HG03571 (cell line): ENCODE data around the gene LDLRAP1.
"Not testable (repeated sequence)": the region's sequence is repeated elsewhere in the genome, so short reads cannot be mapped to it uniquely, and the experiment has no call there.

Experiments used
- ATAC-seq: cut with Tn5 transposase; IDR thresholded peaks from one replicate; pipeline ENCODE4 v1.9.1; 2021; ENCODE audit not compliant: unreplicated experiment

LDLRAP1 gene

DNA sequence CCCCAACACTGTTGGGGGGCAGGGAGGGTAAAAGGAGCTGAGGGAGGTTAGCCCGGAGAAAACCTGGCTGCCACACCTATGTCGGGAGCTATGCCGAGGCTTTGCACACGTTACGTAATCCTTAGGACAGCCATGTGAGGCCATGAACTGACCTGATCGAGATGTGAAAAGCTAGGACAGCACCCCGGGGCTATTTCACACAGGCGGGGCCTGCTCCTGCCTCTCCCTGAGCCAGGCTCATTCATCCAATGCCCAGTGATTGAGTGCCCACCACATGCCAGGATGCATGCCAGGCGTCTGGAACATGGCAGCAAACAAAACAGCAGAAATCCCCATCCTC is 30.2 kb downstream of the LDLRAP1 start:
- ATAC-seq, result no peak

DNA sequence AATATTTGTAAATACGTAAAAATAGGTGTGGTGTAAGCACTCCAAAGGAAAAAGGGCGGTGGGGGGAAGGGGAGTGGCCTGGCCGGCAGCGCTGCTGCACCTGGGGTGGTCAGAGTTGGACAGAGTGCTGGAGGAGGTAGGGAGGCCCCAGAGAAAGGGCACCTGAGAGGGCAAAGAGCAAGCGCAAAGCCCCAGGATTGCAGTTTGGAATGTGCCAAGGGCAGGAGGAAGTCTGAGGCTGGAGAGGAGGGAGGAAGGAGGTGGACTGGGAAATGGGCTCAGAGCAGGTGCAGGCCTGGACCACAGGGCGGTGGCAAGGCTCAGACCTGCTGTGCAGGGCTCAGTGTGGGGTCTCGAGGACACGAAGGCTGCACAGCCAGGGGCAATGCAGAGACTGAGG is 30.6 kb downstream of the LDLRAP1 start:
- no peak for ATAC-seq

- no peak for ATAC-seq
These were observed 31.8 kb downstream of the LDLRAP1 start for GRCh38 chr1:25575191-25575590.

DNA sequence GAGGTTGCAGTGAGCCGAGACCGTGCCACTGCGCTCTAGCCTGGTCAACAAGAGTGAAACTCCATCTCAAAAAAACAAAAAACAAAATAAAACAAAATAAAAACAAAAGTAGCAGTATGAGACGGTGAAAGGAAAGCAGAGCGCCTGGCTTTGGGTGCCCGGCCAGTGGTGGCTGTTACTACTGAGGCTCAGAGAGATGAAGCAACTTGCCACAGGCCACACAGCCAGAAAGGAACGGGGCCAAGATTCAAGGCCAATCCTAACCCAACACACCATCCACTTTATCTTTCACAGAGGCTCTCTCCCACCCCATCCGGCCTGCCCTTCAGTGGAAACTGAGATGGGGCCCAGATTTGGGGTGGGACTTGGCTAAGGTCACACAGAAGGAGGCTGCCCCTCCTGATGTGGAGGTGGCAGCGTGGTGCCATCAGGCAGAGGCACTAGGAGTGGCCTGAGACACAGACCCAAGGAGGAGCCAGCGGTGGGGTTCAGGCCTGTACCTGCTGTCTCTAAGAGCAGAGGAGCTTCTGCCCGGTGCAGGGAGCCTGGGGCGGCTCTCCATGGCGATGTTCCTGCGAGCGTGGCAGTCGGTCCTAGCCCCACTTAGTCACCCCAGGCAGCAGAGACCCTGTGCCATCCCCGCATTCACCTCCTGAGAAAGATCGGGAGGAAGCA is 33.2 kb downstream of the LDLRAP1 start:
- no peak for ATAC-seq

DNA sequence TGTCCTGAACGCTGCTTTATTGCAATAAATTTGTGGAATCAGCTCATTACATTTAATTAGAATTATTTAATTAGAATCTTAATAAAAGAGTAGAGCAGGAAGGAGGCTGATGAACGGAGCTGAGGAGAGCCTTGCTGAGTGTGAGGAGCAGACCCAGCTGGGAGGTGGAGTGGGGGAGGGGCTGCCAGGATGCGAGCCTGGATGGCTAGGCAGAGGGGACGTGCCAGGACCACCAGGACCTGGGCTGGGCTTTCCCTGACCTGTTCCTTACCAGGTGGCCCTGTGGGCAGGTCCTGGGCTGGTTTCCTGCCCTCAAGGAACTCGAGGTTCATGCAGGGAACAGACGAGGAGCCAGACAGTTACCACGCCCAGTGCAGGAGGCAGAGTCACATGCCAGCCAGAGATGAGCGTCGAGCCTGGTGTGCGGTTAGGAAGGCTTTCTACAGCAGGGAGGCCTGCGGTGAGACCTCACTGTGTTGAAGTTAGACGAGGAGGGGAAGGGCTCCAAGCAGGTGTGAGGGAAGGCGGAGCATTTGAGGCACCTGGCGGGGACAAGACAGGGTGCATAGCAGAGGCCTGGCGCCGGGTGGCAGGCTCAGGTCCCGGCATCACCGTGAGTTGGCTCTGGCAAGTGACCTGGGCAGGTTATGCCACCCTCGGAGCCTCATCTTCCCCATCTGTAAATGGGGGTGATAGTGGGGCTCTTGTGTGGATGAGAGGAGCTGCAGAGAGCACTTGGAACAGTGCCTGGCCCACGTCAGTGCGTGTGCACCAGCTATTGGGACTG is 33.9 kb downstream of the LDLRAP1 start:
- no peak for ATAC-seq

GRCh38 chr1:25579292-25580252 is 36.2 kb downstream of the LDLRAP1 start:
- no peak for ATAC-seq

DNA sequence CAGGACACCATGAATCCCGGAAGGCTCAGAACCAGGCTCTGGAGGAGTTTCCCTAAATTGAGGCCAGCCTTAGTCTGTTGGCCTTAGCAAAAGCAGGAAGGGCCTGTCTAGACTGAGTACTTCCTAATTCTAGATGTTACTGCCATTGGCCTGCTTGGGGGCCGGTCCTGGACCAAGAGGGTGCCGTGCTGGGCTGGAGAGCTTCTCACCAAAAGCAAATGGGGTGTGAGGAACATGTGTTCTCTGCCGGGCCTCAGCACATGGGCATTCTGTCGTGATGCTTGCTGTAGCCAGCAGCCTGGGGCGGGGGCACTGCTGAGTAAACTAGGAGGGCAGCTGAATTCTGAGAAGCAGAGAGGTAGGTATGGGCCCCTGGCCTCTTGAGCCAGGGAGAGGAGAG is 37.5 kb downstream of the LDLRAP1 start:
- no peak for ATAC-seq

DNA sequence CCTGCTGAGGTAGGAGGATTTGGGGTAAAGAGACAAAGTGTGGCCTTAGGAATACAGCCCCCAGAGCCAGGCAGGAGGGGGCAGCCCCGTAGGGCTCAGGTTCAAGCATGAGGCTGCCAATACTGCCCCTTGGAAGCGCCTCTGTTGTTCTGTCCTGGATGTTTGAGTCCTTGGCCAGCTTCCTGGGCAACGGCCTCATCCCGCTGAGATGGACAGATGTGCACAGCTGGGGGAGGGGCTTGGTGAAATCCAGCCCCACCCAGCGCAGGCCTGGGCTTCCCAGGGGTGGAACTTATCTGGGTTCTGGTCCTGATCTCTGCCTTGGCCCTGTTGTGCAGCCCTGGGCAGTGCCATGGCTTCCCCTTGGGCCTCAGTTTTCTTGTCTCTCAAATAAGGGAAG is 38.4 kb downstream of the LDLRAP1 start:
- ATAC-seq, result no peak

DNA sequence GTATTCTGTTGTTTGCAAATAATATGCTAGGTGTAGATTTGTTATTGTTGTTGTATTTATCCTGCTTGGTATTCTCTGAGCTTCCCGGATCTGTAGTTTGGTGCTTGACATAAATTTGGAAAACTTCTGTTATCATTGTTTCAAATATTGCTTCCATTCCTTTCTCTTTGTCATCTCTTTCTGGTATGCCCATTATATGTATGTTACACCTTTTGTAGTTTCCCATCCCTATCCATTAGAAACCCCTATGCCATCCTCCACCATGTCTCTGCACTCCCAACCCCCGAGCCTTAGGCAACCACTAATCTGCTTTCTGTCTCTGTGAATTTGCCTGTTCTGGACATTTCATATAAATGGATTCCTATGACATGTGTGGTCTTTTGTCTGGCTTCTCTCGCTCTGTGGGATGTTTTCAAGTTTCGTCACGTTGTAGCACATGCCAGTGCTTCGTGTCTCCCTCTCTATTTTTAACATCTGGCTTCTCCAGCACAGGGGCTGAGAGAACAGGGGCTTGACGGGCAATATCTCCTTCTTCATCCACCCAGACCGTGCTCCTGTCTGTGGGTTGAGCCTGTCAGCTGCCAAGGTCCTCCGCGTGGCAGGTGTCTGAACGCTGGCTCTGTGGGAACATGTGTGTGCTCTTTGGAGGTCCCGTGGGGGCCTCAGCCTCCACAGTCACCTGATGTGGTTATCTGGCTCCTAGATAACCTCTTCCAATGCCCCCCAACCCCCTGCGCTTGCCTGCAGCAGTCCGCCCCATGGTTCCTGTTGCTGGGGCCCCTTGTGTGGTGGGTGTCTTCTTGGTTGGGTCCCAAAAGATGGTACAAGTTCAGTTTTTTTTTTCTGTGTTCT is 40.3 kb downstream of the LDLRAP1 start:
- ATAC-seq, result no peak

DNA sequence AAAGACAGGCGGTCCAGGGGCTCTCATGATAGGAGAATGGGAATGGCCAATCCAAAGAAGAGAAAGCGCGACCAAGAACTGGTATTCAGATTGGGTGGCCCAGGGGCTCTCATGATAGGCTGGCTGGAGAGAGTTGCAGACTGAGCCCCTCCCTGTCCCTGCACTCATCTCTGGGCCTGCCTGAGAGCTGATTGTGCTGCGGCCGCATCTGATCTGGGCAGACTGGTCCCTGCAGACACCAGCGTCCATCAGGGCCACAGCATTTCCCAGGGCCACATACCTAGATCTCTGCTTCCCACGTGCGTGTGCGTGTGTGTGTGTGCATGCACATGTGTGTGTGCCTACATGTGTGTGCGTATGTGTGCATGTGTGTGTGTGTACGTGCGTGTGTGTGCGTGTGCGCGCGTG is 42.8 kb downstream of the LDLRAP1 start:
- no peak for ATAC-seq

DNA sequence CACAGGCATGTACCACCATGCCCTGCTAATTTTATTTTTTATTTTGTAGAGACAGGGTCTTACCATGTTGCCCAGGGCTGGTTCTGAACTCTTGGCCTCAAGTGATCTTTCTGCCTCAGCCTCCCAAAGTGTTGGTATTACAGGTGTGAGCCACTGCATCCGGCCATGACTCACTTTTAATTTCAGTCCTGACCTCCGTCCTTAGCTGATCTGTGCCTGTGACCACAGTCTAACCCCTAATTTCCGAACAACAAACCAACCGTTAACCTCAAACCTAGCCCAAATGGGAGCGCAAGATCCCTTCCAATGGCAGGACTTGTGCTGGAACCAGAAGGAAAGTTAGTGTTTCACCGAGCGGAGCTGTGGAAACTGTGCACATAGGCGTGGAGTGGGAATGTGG is 43.9 kb downstream of the LDLRAP1 start:
- ATAC-seq, result no peak

DNA sequence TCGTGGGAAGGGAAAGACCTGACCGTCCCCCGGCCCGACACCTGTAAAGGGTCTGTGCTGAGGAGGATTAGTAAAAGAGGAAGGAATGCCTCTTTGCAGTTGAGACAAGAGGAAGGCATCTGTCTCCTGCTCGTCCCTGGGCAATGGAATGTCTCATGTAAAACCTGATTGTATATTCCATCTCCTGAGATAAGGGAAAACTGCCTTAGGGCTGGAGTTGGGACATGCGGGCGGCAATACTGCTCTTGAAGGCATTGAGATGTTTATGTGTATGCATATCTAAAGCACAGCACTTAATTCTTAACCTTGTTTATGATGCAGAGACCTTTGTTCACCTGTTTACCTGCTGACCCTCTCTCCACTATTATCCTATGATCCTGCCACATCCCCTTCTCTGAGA is 44.8 kb downstream of the LDLRAP1 start:
- not testable (repeated sequence) for ATAC-seq

- ATAC-seq, result not testable (repeated sequence)
These were observed 45.4 kb downstream of the LDLRAP1 start for GRCh38 chr1:25588786-25589185.

GRCh38 chr1:25590096-25590824 is 46.9 kb downstream of the LDLRAP1 start:
- ATAC-seq, result no peak

DNA sequence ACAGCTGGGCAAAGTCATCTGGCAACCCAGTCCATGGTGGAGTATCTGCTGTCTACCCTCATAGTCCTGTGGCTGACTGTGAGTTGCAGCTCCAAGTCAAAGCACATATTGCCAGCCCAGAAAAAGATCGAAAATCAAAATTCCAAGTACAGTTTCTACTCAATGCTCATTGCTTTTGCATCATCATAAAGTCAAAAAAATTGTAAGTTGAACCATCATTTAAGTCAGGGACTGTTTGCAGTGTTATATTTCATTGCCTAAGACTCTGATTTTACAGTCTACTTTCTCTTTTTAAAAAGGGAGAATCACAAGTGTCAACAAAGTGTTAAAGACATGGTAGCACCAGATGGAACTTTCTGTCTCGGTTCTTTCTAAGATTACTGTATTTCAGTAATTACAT is 50.5 kb downstream of the LDLRAP1 start:
- ATAC-seq, result no peak

- no peak for ATAC-seq
These were observed 51.6 kb downstream of the LDLRAP1 start for GRCh38 chr1:25594971-25595370.

GRCh38 chr1:25596641-25597040 is 53.2 kb downstream of the LDLRAP1 start:
- ATAC-seq, result not testable (repeated sequence)

DNA sequence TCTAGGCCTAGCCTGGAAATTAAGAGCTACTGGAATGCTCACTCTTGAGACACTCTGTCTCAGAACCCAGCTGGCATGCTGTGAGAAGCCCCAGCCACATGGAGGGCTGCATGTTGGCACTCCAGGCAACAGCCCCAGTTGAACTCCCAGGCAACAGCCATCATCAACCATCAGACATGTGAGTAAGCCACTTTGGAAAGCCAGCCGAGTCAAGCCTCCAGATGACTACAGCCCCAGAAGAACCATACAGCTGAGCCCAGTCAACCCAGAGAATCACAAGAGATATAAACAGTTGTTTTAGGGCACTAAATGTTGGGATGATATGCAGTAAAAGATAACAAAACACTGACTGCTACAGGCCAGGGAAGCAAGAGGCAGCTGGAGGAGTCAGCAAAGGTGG is 55.5 kb downstream of the LDLRAP1 start:
- ATAC-seq, result no peak

- ATAC-seq, result no peak
These were observed 56.7 kb downstream of the LDLRAP1 start for GRCh38 chr1:25599969-25600610.
